ENCODE measurements around the gene ELF1. TPM values are rescaled to one million over a fixed set of nuclear protein-coding genes. Genes with fewer than 3 reads are reported as not detected.

ELF1 gene
- total RNA-seq, 1 donor from 2014 or later: 95.5 TPM

Other genes with a start within 250 kb of the ELF1 start
- gene MRPS31, start 248.1 kb downstream of the ELF1 start, total RNA-seq: 17.0 and 17.2 TPM in 2 replicates
- 16.8 and 28.0 TPM in 2 replicates for gene SLC25A15, start 229.7 kb downstream of the ELF1 start, total RNA-seq
- gene WBP4, start 42.2 kb upstream of the ELF1 start, total RNA-seq: 9.1 and 9.5 TPM in 2 replicates
- 10.4 and 10.6 TPM in 2 replicates for gene KBTBD6, start 113.5 kb upstream of the ELF1 start, total RNA-seq
- 7.3 and 9.0 TPM in 2 replicates for gene KBTBD7, start 175.3 kb upstream of the ELF1 start, total RNA-seq
- gene MTRF1, start 244.3 kb upstream of the ELF1 start, total RNA-seq: 11.7 and 14.5 TPM in 2 replicates

All from dermis blood vessel endothelial cell (primary cell).